Subcutaneous abdominal adipose tissue (tissue), 5 donors: ENCODE data around the gene SPATA46.

ENCODE experiments used
- H3K27ac ChIP-seq: one replicate; pipeline ENCODE4 v1.7.0; 2013; ENCODE audit warnings: low read depth, mild to moderate bottlenecking, inconsistent platforms, low read length, moderate library complexity
- H3K27me3 ChIP-seq, 5 donors: one replicate each; pipeline ENCODE4 v1.7.0; 2013; ENCODE audit warnings: low read length in 5 of 5, inconsistent platforms in 1 of 5; ENCODE audit not compliant: control insufficient read depth in 5 of 5, insufficient read depth in 4 of 5
- H3K36me3 ChIP-seq, 5 donors: one replicate each; pipeline ENCODE4 v1.7.0; 2013; ENCODE audit warnings: low read length in 5 of 5; ENCODE audit not compliant: control insufficient read depth in 5 of 5, insufficient read depth in 5 of 5
- H3K4me1 ChIP-seq, 5 donors: one replicate each; pipeline ENCODE4 v1.7.0; 2013; ENCODE audit warnings: low read length in 5 of 5, mild to moderate bottlenecking in 3 of 5, moderate library complexity in 1 of 5; ENCODE audit not compliant: control insufficient read depth in 5 of 5, insufficient read depth in 5 of 5
- H3K4me3 ChIP-seq, 5 donors: one replicate each; pipeline ENCODE4 v1.7.0; 2013; ENCODE audit warnings: low read length in 5 of 5, low read depth in 1 of 5
- H3K9ac ChIP-seq, 5 donors: one replicate each; pipeline ENCODE4 v1.7.0; 2013; ENCODE audit warnings: low read length in 5 of 5, mild to moderate bottlenecking in 4 of 5, moderate library complexity in 3 of 5
- H3K9me3 ChIP-seq, 5 donors: one replicate each; pipeline ENCODE4 v1.7.0; 2013; ENCODE audit warnings: low read length in 5 of 5; ENCODE audit not compliant: control insufficient read depth in 5 of 5
- donor health status: healthy.
- donor health status: healthy.
- donor health status: healthy.
- donor health status: healthy.
- donor health status: healthy.

The SPATA46 gene

DNA sequence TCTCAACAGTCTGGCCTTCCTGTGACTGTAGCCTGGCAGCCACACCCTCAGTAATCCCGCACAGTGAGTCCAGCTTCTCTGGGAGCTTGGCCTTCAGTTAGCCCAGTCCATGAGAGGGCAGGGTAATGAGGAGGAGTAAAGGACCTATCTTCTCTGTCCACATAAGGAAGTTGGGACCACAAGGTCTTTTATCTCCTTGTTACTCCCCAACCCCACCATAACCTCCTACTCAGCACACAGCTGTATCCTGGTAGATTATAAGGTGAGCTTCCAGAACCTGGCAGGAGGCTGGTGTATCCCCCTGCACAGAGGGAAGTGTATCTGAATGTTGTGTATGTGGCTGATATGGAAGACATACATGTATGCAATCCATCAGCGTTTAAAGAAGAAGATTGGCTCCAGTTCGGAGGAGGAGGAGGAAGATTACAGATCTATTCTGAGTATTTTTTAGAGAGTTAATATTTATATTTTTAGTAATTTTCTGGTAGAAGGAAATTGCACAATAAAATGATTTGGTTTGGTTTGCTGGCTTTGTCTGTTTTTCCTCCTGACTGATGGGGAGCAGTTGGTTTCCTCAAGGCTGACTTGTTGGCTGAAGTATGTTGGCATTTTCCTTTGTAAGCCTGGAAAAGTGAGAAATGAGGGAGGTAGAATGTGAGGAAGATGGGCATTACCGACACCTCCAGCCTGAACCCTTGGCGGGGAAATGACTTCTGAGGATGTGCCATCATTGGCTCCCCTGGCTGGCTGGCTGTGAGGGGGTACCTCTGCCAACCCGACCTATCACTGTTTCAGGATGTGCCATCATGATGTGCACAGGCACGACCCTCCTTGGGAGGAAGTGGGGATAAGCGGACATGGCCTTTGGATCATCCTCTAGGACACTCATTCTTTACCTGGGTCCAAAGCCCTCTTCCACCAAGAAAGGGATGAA lies 9.9 kb upstream of the SPATA46 start:
- Histone ChIP-seq H3K36me3 (peaks cover 0 to 12% (median 0%) of the 10 kb centered on the region in 5 donors), H3K4me3 (no peak overlapping the region), H3K9me3 (no peaks in the 10 kb centered on the region), H3K4me1 (peaks cover 0 to 5% (median 0%) of the 10 kb centered on the region in 5 donors), H3K9ac (no peak overlapping the region), H3K27ac (no peak overlapping the region), H3K27me3 (no peaks in the 10 kb centered on the region)

DNA sequence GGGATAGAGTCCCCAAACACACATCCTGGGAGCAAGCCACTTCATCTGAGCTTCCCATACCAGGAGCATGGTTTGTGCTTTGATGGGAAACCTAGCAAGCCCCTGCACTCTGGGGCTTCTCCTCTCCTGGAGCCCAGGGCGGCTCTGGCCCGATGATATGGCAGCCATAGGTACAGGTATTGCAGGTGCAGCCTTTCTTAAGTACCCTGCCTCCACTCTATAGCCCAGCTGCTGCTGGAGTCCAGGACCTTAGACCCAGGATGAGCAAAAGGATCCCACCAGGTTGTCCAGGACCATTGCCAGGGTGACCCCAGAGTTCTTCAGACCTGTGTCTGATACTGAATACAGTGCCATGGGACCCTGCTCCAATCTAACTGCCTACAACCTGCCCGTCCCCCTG lies 9.0 kb upstream of the SPATA46 start:
- peaks cover 0 to 5% (median 0%) of the 10 kb centered on the region in 5 donors for H3K4me1 ChIP-seq
- no peak overlapping the region for H3K27ac ChIP-seq
- no peaks in the 10 kb centered on the region for H3K27me3 ChIP-seq
- peaks cover 0 to 12% (median 0%) of the 10 kb centered on the region in 5 donors for H3K36me3 ChIP-seq
- no peak overlapping the region for H3K4me3 ChIP-seq
- no peak overlapping the region for H3K9ac ChIP-seq
- no peaks in the 10 kb centered on the region for H3K9me3 ChIP-seq

GRCh38 chr1:162385280-162385623 lies 8.6 kb upstream of the SPATA46 start:
- Histone ChIP-seq H3K4me3 (no peak overlapping the region), H3K27ac (no peak overlapping the region), H3K27me3 (no peaks in the 10 kb centered on the region), H3K9ac (no peak overlapping the region), H3K36me3 (peaks cover 0 to 12% (median 0%) of the 10 kb centered on the region in 5 donors), H3K4me1 (peaks cover 0 to 5% (median 3%) of the 10 kb centered on the region in 5 donors), H3K9me3 (no peaks in the 10 kb centered on the region)

DNA sequence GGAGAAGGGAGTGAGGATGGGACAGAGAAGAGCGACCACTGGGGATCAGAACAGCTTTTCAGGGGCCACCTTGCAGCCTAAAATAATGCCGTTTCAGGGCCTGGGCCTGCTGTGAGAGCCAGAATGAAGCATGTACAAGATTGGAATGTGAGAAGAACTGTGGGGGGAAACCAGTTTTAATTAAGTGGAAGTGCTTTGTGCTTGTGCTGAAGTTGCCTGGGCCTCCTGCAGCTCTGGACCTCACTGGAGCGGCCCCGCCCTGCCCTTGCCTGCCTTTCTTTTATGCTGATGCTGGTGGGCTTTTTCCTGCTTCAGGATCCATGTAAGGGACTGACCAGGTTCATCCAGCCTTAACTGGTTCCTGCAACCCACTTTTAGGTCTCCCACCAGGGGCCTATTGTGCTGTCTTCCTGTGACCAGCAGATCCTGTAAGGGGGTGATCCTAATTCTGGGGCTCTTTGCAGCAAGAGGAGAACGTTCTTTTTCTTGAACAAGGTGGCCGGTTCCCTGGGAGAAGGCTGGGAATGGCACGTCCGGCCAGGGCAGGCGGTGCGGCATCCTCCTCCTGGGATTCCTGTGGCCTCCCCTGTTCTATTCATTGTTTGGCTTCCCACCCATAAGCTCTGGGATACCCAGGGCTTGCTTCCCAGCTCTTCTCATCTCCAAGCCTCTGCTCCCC lies 8.1 kb upstream of the SPATA46 start:
- Histone ChIP-seq H3K36me3 (peaks cover 0 to 12% (median 0%) of the 10 kb centered on the region in 5 donors), H3K4me1 (peaks cover 0 to 6% (median 3%) of the 10 kb centered on the region in 5 donors), H3K9me3 (no peaks in the 10 kb centered on the region), H3K27me3 (no peaks in the 10 kb centered on the region), H3K27ac (no peak overlapping the region), H3K9ac (no peak overlapping the region), H3K4me3 (no peak overlapping the region)

GRCh38 chr1:162384116-162384515 lies 7.5 kb upstream of the SPATA46 start:
- H3K36me3 ChIP-seq, result peaks cover 0 to 12% (median 0%) of the 10 kb centered on the region in 5 donors
- no peaks in the 10 kb centered on the region for H3K9me3 ChIP-seq
- H3K4me3 ChIP-seq, result no peak overlapping the region
- peaks cover 0 to 6% (median 1%) of the 10 kb centered on the region in 5 donors for H3K4me1 ChIP-seq
- H3K9ac ChIP-seq, result no peak overlapping the region
- H3K27me3 ChIP-seq, result no peaks in the 10 kb centered on the region
- H3K27ac ChIP-seq, result no peak overlapping the region

- Histone ChIP-seq H3K4me1 (peaks cover 0 to 6% (median 0%) of the 10 kb centered on the region in 5 donors), H3K36me3 (peaks cover 0 to 12% (median 0%) of the 10 kb centered on the region in 5 donors), H3K27ac (no peak overlapping the region), H3K4me3 (no peak overlapping the region), H3K9ac (no peak overlapping the region), H3K27me3 (no peaks in the 10 kb centered on the region), H3K9me3 (no peaks in the 10 kb centered on the region)
Measured at GRCh38 chr1:162383516-162383915, 6.9 kb upstream of the SPATA46 start.

GRCh38 chr1:162383091-162383490 lies 6.4 kb upstream of the SPATA46 start:
- peaks cover 0 to 12% (median 0%) of the 10 kb centered on the region in 5 donors for H3K36me3 ChIP-seq
- no peaks in the 10 kb centered on the region for H3K27me3 ChIP-seq
- H3K27ac ChIP-seq, result no peak overlapping the region
- H3K4me3 ChIP-seq, result no peak overlapping the region
- H3K9me3 ChIP-seq, result no peaks in the 10 kb centered on the region
- no peak overlapping the region for H3K9ac ChIP-seq
- peaks cover 0 to 6% (median 0%) of the 10 kb centered on the region in 5 donors for H3K4me1 ChIP-seq

DNA sequence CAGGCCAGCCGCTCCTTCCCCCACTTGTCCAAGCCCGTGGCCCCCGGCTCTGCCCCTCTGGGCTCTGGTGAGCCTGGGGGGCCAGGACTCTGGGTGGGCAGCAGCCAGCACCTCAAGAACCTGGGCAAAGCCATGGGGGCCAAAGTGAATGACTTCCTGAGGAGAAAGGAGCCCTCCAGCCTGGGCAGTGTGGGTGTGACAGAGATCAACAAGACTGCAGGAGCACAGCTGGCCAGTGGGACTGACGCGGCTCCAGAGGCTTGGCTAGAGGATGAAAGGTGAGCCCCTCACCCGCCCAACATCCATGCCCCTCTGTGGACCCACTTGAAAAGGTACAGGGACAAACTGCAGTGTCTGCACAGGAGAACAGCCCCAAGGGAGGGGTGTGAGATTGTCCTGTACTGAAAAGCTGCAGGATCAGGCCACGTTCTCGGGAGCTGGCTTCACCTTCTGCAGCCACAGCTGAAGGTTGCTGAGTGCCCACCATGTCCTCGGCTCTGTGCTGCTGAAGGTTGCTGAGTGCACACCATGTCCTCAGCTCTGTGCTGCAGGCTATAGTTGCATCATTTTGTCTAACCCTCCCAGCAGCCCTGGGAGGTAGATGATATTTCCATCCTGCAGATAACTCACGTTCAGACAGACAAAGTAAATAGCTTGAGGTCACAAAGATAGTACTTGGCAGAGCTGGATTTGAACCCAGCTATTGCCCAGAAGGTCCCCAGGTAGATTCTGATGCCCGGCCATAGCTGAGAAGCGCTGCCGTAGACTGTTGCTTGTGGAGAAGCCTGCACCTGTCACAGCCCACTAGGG lies 5.5 kb upstream of the SPATA46 start:
- H3K36me3 ChIP-seq, result peaks cover 0 to 12% (median 0%) of the 10 kb centered on the region in 5 donors
- H3K27ac ChIP-seq, result no peak overlapping the region
- no peak overlapping the region for H3K4me3 ChIP-seq
- no peak overlapping the region for H3K9ac ChIP-seq
- H3K27me3 ChIP-seq, result no peaks in the 10 kb centered on the region
- peaks cover 0 to 6% (median 0%) of the 10 kb centered on the region in 5 donors for H3K4me1 ChIP-seq
- no peaks in the 10 kb centered on the region for H3K9me3 ChIP-seq

- Histone ChIP-seq H3K4me1 (peaks cover 0 to 6% (median 0%) of the 10 kb centered on the region in 5 donors), H3K27ac (no peak within 1 kb of the TSS), H3K4me3 (no peak within 1 kb of the TSS), H3K27me3 (no peaks in the 10 kb centered on the region), H3K36me3 (peaks cover 0 to 12% (median 0%) of the 10 kb centered on the region in 5 donors), H3K9me3 (no peaks in the 10 kb centered on the region), H3K9ac (no peak within 1 kb of the TSS)
Measured at GRCh38 chr1:162381383-162381782, 4.7 kb upstream of the SPATA46 start, which contains the start of gene C1orf226. Gene C1orf226, plus strand, starts transcription at chr1:162381728. Its CDS starts 174 bp downstream, at chr1:162381902.
